SK-N-SH treated with all-trans-retinoic acid at 6 μM for 48 hours (cell line): ENCODE data around the gene SLC49A3.

Experiments used
- ATAC-seq: fragments of 200-7000 bp; cut with Tn5 transposase; 3 replicates; pipeline ENCODE4 v1.9.1; 2020; ENCODE audit warnings: mild to moderate bottlenecking, moderate library complexity
- ARNTL ChIP-seq: fragments of 450-650 bp; formaldehyde crosslinking; IDR thresholded peaks from 2 replicates; pipeline ENCODE4 v1.5.0; 2020; ENCODE audit warnings: low read depth, mild to moderate bottlenecking, moderate library complexity, borderline replicate concordance
- BACH2 ChIP-seq: fragments of 250-450 bp; sonication (Bioruptor Pico); IDR thresholded peaks from 2 replicates; pipeline ENCODE4 v1.9.0; 2021; ENCODE audit warnings: mild to moderate bottlenecking, borderline replicate concordance
- CSDC2 ChIP-seq: fragments of 250-450 bp; sonication (Bioruptor Pico); IDR thresholded peaks from 2 replicates; pipeline ENCODE4 v1.5.0; 2020; ENCODE audit warnings: mild to moderate bottlenecking, moderate library complexity
- ESRRG ChIP-seq: fragments of 250-450 bp; sonication (Bioruptor Pico); IDR thresholded peaks from 2 replicates; pipeline ENCODE4 v1.6.1; 2021; ENCODE audit warnings: mild to moderate bottlenecking
- GLIS3 ChIP-seq: fragments of 250-450 bp; sonication (Bioruptor Pico); IDR thresholded peaks from 2 replicates; pipeline ENCODE4 v1.5.0; 2020; ENCODE audit warnings: mild to moderate bottlenecking, moderate library complexity
- ISL1 ChIP-seq: fragments of 250-450 bp; sonication (Bioruptor Pico); IDR thresholded peaks from 2 replicates; pipeline ENCODE4 v2.1.2; 2022; ENCODE audit warnings: mild to moderate bottlenecking, moderate library complexity
- PATZ1 ChIP-seq: fragments of 250-450 bp; sonication (Bioruptor Pico); IDR thresholded peaks from 2 replicates; pipeline ENCODE4 v1.8.0; 2020; ENCODE audit warnings: mild to moderate bottlenecking, moderate library complexity, borderline replicate concordance
- PPARA ChIP-seq: fragments of 250-450 bp; sonication (Bioruptor Pico); IDR thresholded peaks from 2 replicates; pipeline ENCODE4 v1.5.0; 2020; ENCODE audit warnings: mild to moderate bottlenecking, borderline replicate concordance
- RARB ChIP-seq: fragments of 250-450 bp; sonication (Bioruptor Pico); IDR thresholded peaks from 2 replicates; pipeline ENCODE4 v1.8.0; 2021; ENCODE audit warnings: mild to moderate bottlenecking, moderate library complexity
- SNAI2 ChIP-seq: fragments of 250-450 bp; sonication (Bioruptor Pico); IDR thresholded peaks from 2 replicates; pipeline ENCODE4 v1.5.0; 2020; ENCODE audit warnings: mild to moderate bottlenecking, moderate library complexity
- TCF4 ChIP-seq: fragments of 250-450 bp; sonication (Bioruptor Pico); IDR thresholded peaks from 2 replicates; pipeline ENCODE4 v1.8.0; 2021; ENCODE audit warnings: mild to moderate bottlenecking, moderate library complexity, borderline replicate concordance
- ZC3H10 ChIP-seq: fragments of 250-450 bp; sonication (Bioruptor Pico); IDR thresholded peaks from 2 replicates; pipeline ENCODE4 v1.5.1; 2021; ENCODE audit warnings: mild to moderate bottlenecking, moderate library complexity
- ZFP3 ChIP-seq: fragments of 250-450 bp; sonication (Bioruptor Pico); IDR thresholded peaks from 2 replicates; pipeline ENCODE4 v1.5.0; 2020; ENCODE audit warnings: mild to moderate bottlenecking, moderate library complexity
- ZFP30 ChIP-seq: fragments of 450-650 bp; formaldehyde crosslinking; IDR thresholded peaks from 2 replicates; pipeline ENCODE4 v1.5.0; 2022; ENCODE audit warnings: mild to moderate bottlenecking, moderate library complexity
- ZNF565 ChIP-seq: fragments of 450-650 bp; formaldehyde crosslinking; conservative IDR thresholded peaks from 2 replicates; pipeline ENCODE4 v1.5.0; 2020; ENCODE audit warnings: low read depth, mild to moderate bottlenecking, moderate library complexity
- ZNF70 ChIP-seq: fragments of 450-650 bp; formaldehyde crosslinking; IDR thresholded peaks from 2 replicates; pipeline ENCODE4 v1.5.0; 2020; ENCODE audit warnings: mild to moderate bottlenecking, moderate library complexity
- ZNF8 ChIP-seq: fragments of 450-650 bp; formaldehyde crosslinking; IDR thresholded peaks from 2 replicates; pipeline ENCODE4 v1.5.0; 2020; ENCODE audit warnings: mild to moderate bottlenecking, moderate library complexity
- TF ChIP-seq, protein P1 (sequence below): fragments of 250-450 bp; sonication (Bioruptor Pico); IDR thresholded peaks from 2 replicates; pipeline ENCODE4 v1.5.0; 2020; ENCODE audit warnings: mild to moderate bottlenecking, moderate library complexity
- TF ChIP-seq, protein P2 (sequence below): fragments of 250-450 bp; sonication (Bioruptor Pico); IDR thresholded peaks from 2 replicates; pipeline ENCODE4 v1.8.0; 2021; ENCODE audit warnings: low read depth, mild to moderate bottlenecking, moderate library complexity, borderline replicate concordance
- TF ChIP-seq, protein P3 (sequence below): fragments of 250-450 bp; sonication (Bioruptor Pico); IDR thresholded peaks from 2 replicates; pipeline ENCODE4 v1.5.1; 2020; ENCODE audit warnings: low read depth, mild to moderate bottlenecking, moderate library complexity

The SLC49A3 gene

GRCh38 chr4:704198-704891, 15.4 kb upstream of the SLC49A3 start:
- ATAC-seq, result no peak
- TF ChIP-seq ZNF8 (CRISPR knock-in tag) (no peak), TCF4 (CRISPR knock-in tag) (no peak), ZFP3 (no peak), ESRRG (no peak), RARB (no peak), PPARA (CRISPR knock-in tag) (no peak), ARNTL (no peak), GLIS3 (no peak), BACH2 (CRISPR knock-in tag) (no peak), CSDC2 (CRISPR knock-in tag) (no peak), ZC3H10 (CRISPR knock-in tag) (no peak), ZNF70 (CRISPR knock-in tag) (no peak), ISL1 (CRISPR knock-in tag) (no peak), ZNF565 (CRISPR knock-in tag) (no peak), SNAI2 (CRISPR knock-in tag) (no peak)
- TF ChIP-seq, protein P1, sequence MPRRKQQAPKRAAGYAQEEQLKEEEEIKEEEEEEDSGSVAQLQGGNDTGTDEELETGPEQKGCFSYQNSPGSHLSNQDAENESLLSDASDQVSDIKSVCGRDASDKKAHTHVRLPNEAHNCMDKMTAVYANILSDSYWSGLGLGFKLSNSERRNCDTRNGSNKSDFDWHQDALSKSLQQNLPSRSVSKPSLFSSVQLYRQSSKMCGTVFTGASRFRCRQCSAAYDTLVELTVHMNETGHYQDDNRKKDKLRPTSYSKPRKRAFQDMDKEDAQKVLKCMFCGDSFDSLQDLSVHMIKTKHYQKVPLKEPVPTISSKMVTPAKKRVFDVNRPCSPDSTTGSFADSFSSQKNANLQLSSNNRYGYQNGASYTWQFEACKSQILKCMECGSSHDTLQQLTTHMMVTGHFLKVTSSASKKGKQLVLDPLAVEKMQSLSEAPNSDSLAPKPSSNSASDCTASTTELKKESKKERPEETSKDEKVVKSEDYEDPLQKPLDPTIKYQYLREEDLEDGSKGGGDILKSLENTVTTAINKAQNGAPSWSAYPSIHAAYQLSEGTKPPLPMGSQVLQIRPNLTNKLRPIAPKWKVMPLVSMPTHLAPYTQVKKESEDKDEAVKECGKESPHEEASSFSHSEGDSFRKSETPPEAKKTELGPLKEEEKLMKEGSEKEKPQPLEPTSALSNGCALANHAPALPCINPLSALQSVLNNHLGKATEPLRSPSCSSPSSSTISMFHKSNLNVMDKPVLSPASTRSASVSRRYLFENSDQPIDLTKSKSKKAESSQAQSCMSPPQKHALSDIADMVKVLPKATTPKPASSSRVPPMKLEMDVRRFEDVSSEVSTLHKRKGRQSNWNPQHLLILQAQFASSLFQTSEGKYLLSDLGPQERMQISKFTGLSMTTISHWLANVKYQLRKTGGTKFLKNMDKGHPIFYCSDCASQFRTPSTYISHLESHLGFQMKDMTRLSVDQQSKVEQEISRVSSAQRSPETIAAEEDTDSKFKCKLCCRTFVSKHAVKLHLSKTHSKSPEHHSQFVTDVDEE, result no peak
- TF ChIP-seq, protein P2, sequence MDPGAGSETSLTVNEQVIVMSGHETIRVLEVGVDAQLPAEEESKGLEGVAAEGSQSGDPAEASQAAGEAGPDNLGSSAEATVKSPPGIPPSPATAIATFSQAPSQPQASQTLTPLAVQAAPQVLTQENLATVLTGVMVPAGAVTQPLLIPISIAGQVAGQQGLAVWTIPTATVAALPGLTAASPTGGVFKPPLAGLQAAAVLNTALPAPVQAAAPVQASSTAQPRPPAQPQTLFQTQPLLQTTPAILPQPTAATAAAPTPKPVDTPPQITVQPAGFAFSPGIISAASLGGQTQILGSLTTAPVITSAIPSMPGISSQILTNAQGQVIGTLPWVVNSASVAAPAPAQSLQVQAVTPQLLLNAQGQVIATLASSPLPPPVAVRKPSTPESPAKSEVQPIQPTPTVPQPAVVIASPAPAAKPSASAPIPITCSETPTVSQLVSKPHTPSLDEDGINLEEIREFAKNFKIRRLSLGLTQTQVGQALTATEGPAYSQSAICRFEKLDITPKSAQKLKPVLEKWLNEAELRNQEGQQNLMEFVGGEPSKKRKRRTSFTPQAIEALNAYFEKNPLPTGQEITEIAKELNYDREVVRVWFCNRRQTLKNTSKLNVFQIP (CRISPR knock-in tag), result no peak
- TF ChIP-seq, protein P3, sequence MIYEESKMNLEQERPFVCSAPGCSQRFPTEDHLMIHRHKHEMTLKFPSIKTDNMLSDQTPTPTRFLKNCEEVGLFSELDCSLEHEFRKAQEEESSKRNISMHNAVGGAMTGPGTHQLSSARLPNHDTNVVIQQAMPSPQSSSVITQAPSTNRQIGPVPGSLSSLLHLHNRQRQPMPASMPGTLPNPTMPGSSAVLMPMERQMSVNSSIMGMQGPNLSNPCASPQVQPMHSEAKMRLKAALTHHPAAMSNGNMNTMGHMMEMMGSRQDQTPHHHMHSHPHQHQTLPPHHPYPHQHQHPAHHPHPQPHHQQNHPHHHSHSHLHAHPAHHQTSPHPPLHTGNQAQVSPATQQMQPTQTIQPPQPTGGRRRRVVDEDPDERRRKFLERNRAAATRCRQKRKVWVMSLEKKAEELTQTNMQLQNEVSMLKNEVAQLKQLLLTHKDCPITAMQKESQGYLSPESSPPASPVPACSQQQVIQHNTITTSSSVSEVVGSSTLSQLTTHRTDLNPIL, result no peak
- TF ChIP-seq, all 23 proteins: peak for 0

- TF ChIP-seq, protein P3, result no peak
- ATAC-seq, result no peak
Observed at GRCh38 chr4:703336-704197, 14.6 kb upstream of the SLC49A3 start.

DNA sequence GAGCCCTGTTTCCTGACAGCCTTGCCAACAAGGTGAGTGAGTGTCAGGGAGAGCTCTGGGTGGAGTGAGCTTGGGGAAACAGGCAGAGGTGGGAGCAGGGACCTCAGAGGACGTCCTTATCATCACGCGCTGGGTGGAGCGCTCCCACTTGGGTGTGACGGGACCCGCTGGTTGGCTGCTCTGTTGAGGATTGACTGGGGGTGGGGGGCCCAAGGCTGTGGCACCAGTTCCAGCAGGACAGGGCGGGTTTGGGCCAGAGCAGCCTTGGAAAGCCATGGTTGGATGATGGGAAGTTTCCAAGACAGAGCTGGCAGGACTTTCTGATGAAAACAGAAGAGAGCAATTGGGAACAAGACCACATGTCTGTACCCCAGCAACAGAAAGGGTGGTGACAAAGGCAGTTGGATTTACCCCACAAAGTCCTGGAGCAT, 13.7 kb upstream of the SLC49A3 start:
- TF ChIP-seq, protein P2 (CRISPR knock-in tag), result no peak
- no peak for TF ChIP-seq ZNF70 (CRISPR knock-in tag)
- TF ChIP-seq, protein P1, result no peak
- no peak for TF ChIP-seq RARB
- TF ChIP-seq ZFP3, result no peak
- TF ChIP-seq PATZ1 (CRISPR knock-in tag), result no peak
- TF ChIP-seq ZFP30 (CRISPR knock-in tag), result no peak
- TF ChIP-seq, protein P3, result no peak
- no peak for TF ChIP-seq ZNF565 (CRISPR knock-in tag)
- TF ChIP-seq ZNF8 (CRISPR knock-in tag), result no peak
- no peak for TF ChIP-seq PPARA (CRISPR knock-in tag)
- TF ChIP-seq CSDC2 (CRISPR knock-in tag), result no peak
- TF ChIP-seq ARNTL, result no peak
- no peak for ATAC-seq
